HG02885 (cell line): ENCODE data around the gene DENND5A.
A peak's percentile ranks its signal among the peaks of the same experiment; 100 is the strongest.

Experiments
- ATAC-seq: cut with Tn5 transposase; IDR thresholded peaks from one replicate; pipeline ENCODE4 v1.9.1; 2021; ENCODE audit warnings: mild to moderate bottlenecking; ENCODE audit not compliant: unreplicated experiment, poor library complexity

Gene DENND5A

DNA sequence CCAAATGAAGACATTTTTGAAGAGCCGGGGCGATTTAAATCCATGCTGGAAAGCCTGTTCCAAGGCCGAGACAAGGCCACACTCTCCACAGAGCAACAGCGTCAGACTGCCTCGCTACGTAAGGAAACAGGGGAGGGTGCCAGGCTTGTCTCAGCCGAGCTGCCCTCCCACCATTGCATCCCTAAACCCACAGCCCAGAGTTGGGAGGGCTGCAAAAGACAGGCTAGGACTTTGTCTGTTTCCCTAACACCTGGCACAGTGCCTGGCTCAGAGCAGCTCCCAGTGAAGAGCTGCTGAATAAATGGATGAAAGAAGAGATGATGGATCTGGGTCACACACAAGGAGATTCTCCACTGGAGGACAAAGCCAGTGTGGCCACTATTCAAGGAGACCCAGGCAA, 122.4 kb downstream of the DENND5A start:
- no peak for ATAC-seq

GRCh38 chr11:9141186-9141585, 124.0 kb downstream of the DENND5A start:
- no peak for ATAC-seq

- no peak for ATAC-seq
These were observed 125.4 kb downstream of the DENND5A start for GRCh38 chr11:9139628-9140357.

DNA sequence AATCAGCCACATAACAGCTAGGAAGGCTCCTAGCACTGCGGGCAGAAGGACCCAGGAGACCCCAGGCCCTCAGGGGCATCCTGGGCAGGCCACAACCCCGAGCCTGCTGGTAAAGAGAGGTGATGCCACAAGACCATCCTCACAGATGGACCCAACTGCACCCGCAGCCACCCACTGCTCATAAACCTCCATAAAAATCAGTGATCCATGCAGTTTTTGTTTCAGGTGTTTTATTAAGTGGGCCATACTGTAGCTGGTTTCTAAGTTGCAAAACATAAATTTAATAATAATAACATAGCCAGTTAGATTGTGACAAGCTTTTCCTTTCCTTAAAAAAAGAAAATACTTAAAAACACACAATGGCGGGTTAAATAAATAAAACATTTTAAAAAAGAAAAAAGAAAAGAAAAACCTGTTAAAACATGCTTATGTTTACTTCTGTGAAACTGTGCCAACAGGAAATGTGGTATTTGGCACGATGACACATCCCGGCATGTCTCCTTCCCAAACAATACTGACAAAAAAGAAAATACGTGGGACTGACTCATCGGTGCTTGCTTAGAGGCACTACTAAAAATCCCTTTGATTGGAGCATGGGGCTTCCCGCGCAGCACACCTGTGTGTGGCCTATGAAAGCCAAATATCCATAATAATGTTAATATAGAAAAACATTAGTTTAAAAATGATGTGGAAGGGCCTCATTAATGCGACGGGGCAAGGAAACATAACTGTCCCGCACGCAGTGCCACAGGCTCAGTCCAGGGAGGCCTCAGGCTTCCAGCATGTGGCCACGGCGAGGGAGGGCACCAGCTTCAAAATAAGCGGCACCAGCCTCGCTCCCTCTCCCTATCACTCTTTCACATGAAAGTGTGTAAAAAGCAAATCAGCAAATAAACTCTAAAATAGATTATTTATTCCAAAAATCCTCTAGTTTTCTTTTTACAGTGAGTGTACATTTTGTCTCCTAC, 126.3 kb downstream of the DENND5A start:
- ATAC-seq, result no peak

DNA sequence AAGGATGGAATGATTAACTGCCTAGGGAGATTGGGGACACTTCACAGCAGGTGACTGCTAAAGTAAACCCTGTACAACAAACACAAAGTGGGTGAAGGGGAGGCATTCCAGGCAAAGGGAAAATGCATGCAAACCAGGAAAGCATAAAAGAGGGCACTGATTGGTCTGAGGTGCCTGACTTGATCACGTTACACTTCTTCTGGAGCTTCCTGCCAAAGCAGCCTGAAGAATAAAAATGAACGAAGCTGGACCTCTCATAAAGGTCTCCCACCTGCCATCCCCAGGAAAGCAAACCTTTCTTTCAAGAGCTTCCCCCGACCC, 127.1 kb downstream of the DENND5A start:
- no peak for ATAC-seq

DNA sequence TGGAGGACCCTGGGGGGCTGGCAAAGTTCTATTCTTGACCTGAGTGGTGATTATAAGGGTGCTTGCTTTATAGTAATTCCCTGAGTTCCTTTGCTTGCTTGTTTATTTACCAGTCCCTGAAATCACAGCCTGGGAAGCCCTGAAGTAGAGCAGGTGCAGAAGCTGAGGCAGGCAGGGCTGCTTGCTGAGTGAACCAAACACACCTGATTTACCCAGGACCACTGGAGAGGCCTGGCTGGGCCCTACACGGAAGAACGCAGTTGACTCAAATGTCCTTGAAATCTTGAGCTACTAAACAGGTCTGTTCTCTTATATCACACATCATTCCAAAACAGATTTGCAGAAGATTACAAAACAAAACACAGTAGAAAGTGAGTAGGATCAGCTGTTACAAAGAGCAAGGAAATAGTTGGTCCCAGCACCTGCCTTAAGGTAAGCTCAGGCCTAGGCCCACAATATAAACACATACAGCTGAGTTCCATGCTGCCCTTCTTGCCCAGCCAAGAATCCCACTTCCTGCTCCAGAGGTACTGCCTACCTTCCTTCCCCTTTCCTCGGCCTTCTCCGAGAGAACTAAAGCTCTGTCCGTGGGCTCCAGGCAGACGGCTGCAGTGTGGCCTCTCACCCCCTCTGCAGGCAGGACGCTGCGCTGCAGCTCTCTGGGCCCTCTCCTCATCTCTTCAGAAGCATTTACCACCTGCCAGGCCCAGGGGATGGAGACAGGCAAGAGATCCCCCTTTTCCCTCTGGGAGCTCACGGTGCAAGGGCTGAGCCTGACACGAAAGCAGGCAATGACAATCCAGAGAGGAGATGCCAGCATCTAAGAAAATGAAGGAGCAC, 127.6 kb downstream of the DENND5A start:
- ATAC-seq, result peak; percentile 87

DNA sequence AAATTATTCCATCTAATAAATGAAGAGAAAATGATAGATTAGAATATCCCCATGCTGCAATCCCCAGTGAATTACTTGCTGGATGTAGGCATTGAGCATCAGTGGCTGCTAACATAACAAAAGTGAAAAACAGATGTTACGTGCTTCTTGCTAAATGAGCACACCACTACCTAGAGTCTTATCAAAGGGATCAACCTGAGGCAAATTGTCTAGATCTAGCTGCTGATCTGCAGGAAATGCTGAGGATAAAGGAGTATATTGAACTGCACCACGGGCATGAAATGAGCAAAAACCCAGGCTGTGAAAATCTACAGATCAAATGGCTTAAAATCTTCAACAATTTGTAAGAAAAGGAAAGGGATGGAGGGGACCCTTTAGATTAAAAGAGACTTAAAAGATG, 128.4 kb downstream of the DENND5A start:
- ATAC-seq, result no peak

GRCh38 chr11:9133956-9134355, 131.2 kb downstream of the DENND5A start:
- no peak for ATAC-seq

- no peak for ATAC-seq
These were observed 132.8 kb downstream of the DENND5A start for GRCh38 chr11:9132203-9132878.

DNA sequence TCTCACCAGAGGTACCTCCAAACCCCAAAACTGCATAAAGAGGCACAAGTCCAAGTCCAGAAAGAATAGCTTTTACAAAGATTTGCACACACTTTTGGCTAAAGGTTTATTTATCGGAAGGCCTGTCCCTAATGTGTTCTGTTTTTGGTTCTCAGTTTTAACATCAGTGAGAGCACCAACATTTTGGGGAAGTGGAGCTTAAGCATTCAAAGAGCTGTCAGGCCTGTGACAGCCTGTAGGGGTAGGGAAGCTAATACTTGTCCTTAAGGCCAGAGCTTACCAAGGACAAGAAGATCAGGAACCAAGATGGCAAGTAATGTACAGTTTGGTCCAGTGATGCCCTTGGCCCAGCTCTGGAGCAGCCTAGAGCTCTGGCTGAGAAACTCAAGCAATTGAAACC, 134.9 kb downstream of the DENND5A start:
- ATAC-seq, result peak; percentile 51

GRCh38 chr11:9126636-9127035, 138.5 kb downstream of the DENND5A start:
- ATAC-seq, result no peak

GRCh38 chr11:9125185-9125886, 139.8 kb downstream of the DENND5A start:
- no peak for ATAC-seq

- ATAC-seq, result no peak
These were observed 141.4 kb downstream of the DENND5A start for GRCh38 chr11:9123595-9124304.

- no peak for ATAC-seq
These were observed 143.7 kb downstream of the DENND5A start for GRCh38 chr11:9121469-9121796.

DNA sequence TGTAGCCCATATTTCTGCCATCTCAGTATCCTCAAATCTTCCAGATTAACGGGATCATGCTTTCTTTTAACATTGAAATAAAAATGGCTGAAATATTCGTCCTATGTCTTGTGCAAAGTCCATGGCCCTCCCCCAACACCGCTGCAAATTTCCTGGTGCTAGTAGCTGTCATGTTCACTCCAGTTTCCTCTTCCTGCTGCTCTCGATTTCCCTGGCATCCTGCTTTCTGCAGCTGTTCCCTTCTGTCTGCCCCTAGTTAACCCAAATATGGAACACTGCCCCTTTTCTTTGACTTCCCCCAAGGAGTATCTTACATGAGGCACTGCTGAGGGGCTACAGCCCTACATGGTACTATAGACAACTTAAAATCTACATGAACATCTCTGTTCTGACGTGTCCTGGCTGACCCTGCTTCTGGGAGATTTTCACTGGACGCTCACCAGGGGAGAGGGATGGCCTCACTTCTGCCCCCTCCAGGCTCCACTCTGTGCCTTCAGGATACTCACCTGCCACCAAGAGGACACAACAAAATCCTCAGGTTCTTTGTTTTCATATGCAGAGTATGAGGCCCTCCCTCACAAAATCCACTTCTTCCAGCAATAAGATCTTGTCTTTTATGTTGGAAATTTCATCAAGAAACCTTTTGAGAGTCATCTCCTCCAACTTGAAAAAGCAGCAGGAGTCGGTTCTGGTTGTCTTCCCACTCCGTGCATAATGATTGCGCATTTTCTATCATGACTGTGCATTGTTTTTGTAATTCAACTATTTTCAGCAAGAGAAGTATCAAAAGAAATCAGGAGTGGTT, 144.3 kb downstream of the DENND5A start:
- ATAC-seq, result no peak

- ATAC-seq, result no peak
These were observed 146.9 kb downstream of the DENND5A start for GRCh38 chr11:9118277-9118676.

GRCh38 chr11:9112075-9112474, 153.1 kb downstream of the DENND5A start:
- ATAC-seq, result no peak
